Activated T-cell treated with anti-CD3 and anti-CD28 coated beads, Interleukin-2, amount 50 U/mL, for 72 hours (primary cell): ENCODE data around the gene NT5DC4. TPM values are rescaled to one million over a fixed set of nuclear protein-coding genes. Genes with fewer than 3 reads are reported as not detected.

Source experiments
- ATAC-seq, 2 donors: fragments of 150-1000 bp; cut with Tn5 transposase; replicated peaks in 1 of 2; 2 replicates each; pipeline ENCODE4 v1.10.0; 2021; ENCODE audit warnings: moderate library complexity in 2 of 2, mild to moderate bottlenecking in 1 of 2
- DNase-seq, 2 donors: peaks; one replicate each; pipeline ENCODE4 v3.0.0; 2021 to 2022; ENCODE audit warnings: mixed read lengths in 1 of 2
- H3K27ac Mint-ChIP-seq: one replicate; pipeline ENCODE4 v1.8.0; 2022; ENCODE audit warnings: mild to moderate bottlenecking, moderate library complexity, mixed read lengths
- H3K27me3 Mint-ChIP-seq: one replicate; pipeline ENCODE4 v1.8.0; 2022; ENCODE audit warnings: low read depth, mixed read lengths
- H3K36me3 Mint-ChIP-seq, 2 donors: one replicate each; pipeline ENCODE4 v1.8.0; 2022; ENCODE audit warnings: mixed read lengths in 2 of 2, mild to moderate bottlenecking in 1 of 2; ENCODE audit not compliant: insufficient read depth in 2 of 2
- H3K4me1 Mint-ChIP-seq: one replicate; pipeline ENCODE4 v1.8.0; 2022; ENCODE audit warnings: low read depth, mixed read lengths
- H3K4me3 Mint-ChIP-seq, 2 donors: one replicate each; pipeline ENCODE4 v1.8.0; 2022; ENCODE audit warnings: mild to moderate bottlenecking in 2 of 2, mixed read lengths in 2 of 2, moderate library complexity in 2 of 2
- H3K9me3 Mint-ChIP-seq, 2 donors: one replicate each; pipeline ENCODE4 v1.8.0; 2022; ENCODE audit warnings: mixed read lengths in 2 of 2
- total RNA-seq, 2 donors: library from RNA; stranded (reverse); gene quantifications; one replicate each; pipeline ENCODE4 v1.2.3, GENCODE V29; 2022

NT5DC4 gene
- total RNA-seq, 2 donors from 2014 or later, result 1.2 TPM; not detected in 1

DNA sequence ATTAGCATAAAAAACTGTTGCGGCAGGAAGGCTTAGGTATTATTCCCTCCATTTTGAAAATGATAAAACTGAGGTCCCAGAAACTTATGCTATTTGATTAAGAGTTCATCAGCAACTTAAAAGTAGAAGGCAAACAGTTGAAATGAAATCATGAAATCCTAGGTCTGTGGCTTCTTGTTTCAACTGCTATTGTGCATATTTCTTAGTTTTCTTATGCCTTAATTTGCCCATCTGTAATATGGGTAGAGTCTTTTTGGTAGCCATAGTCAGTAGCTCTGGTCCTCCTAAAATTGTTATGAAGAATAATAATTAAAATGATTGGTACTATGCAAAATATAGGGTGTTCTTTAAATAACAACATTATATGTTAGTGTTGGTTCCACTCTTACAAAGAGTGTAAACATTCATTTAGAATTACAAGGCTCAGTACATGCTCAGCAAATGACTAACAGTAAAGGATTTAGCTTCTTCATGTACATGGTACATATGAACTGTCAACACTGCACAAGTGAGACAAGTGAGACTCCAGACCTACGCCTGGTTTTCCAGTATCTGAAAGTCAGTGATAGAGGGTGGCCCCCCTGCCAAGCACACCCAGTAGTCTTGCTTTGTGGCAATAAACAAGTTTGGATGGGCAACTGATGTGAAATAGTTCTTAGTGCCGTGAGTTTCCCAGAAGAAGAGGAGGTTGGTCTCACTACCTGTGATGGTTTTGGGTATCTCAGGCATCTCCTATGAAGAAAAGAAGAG is 53.9 kb downstream of the NT5DC4 start:
- H3K4me3 Mint-ChIP-seq, result no peak overlapping the region
- H3K27ac Mint-ChIP-seq, result no peak overlapping the region
- peaks cover 6 to 8% of the 10 kb centered on the region in 2 donors for H3K9me3 Mint-ChIP-seq
- peaks cover 50% of the 10 kb centered on the region for H3K27me3 Mint-ChIP-seq
- H3K36me3 Mint-ChIP-seq, result peaks cover 0 to 4% of the 10 kb centered on the region in 2 donors
- ATAC-seq, result no peak
- no peak for DNase-seq
- peaks cover 12% of the 10 kb centered on the region for H3K4me1 Mint-ChIP-seq

DNA sequence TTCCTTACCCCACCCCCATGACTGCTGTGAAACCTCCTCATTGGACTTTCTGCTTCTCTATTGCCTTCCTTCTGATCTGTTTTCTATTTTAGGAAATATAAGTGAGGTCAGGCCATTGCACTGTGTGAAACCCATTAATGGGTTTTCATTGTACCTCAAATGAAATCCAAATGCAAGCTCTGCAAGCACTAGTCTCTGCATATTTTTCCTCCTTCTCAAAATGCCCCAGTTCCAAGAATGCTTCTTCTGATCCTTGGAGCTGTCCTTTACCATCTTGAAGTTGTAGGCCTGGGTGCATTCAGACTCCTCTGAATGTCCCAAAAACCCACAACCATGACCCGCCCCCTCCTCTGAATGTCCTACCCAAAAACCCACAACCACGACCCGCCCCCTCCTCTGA is 55.3 kb downstream of the NT5DC4 start:
- H3K27ac Mint-ChIP-seq, result no peak overlapping the region
- no peak overlapping the region for H3K4me3 Mint-ChIP-seq
- peaks cover 0 to 4% of the 10 kb centered on the region in 2 donors for H3K36me3 Mint-ChIP-seq
- H3K9me3 Mint-ChIP-seq, result peaks cover 6 to 8% of the 10 kb centered on the region in 2 donors
- peaks cover 50% of the 10 kb centered on the region for H3K27me3 Mint-ChIP-seq
- ATAC-seq (peak in 1 of 2 donors; percentile 36), DNase-seq (no peak)
- peaks cover 12% of the 10 kb centered on the region for H3K4me1 Mint-ChIP-seq

DNA sequence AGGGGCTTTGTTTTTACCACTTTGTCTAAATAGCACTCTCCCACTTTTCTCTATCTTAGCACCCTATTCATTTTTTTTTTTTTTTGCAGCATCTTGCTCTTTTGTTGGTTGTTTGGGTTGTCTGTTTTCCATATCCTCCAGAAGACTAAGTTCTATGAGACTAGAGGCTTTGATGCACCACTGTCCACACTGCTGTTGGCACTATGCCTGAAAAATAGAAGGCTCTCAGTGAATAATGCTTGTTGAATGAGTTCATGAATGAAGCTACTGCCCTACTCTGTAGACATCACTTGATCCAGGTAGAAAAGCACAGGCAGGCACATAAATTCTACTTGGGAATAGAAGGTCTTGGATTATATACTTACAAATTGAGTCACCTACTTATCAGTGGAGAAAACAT is 56.2 kb downstream of the NT5DC4 start:
- peaks cover 0 to 4% of the 10 kb centered on the region in 2 donors for H3K36me3 Mint-ChIP-seq
- H3K9me3 Mint-ChIP-seq, result peaks cover 6 to 8% of the 10 kb centered on the region in 2 donors
- peaks cover 50% of the 10 kb centered on the region for H3K27me3 Mint-ChIP-seq
- DNase-seq, result no peak
- peak in 1 of 2 donors; percentile 48 for ATAC-seq
- peak overlapping the region; percentile 76 for H3K27ac Mint-ChIP-seq
- H3K4me1 Mint-ChIP-seq, result peaks cover 12% of the 10 kb centered on the region
- peak overlapping the region in 1 of 2 donors; percentile 33 for H3K4me3 Mint-ChIP-seq

DNA sequence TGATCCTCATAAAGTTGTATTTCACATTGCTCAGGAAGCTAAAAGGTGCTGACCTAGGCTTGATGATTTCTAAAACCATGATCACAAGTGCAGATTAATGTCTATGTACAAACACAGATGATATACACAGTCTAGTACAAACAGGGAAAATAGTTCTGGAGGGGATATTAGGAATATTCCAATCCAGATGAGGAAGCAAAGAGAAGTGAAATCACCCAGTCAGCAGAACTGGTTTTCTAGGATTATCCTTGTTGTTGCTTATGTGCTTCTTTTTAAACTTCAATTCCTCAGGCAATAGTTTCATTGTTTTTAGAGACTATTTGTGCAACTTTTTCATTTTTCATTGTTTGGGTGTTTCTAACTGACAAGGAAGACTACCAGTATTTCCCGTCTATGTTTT is 58.8 kb downstream of the NT5DC4 start:
- peaks cover 26% of the 10 kb centered on the region for H3K4me1 Mint-ChIP-seq
- peaks cover 64% of the 10 kb centered on the region for H3K27me3 Mint-ChIP-seq
- no peak overlapping the region for H3K4me3 Mint-ChIP-seq
- ATAC-seq, result no peak
- no peak for DNase-seq
- H3K36me3 Mint-ChIP-seq, result peaks cover 0 to 4% of the 10 kb centered on the region in 2 donors
- peaks cover 6 to 8% of the 10 kb centered on the region in 2 donors for H3K9me3 Mint-ChIP-seq
- no peak overlapping the region for H3K27ac Mint-ChIP-seq

DNA sequence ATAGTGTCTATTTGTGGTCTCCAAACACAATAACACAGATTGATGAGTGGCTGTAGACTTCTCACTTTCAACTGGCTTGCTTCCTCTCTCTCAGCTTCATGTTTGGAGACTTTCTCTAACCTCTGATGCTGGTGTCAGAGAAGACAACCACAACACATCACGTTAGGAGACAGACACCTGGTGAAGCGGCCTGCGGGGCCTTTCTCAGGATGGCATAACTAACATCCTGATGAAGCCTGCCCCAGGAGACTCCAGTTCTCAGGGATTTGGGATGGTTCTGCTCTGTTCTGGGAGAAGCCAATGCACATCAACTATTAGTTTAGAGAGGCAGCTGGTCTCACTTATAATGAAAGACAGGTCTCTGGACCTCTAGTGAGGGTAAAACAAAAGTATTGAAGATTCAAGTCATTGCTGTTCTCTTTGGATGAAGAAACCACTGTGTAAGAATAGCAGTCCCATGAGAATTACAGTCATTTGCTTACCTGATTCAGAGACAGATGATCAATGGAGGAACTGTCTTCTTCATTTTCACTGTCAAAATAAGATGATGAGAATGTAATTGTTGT is 61.5 kb downstream of the NT5DC4 start:
- Mint-ChIP-seq H3K4me1 (peaks cover 20% of the 10 kb centered on the region), H3K9me3 (peaks cover 0 to under 1% of the 10 kb centered on the region in 2 donors), H3K36me3 (peaks cover 0 to under 1% of the 10 kb centered on the region in 2 donors), H3K4me3 (peak overlapping the region in 1 of 2 donors; percentile 7), H3K27me3 (peaks cover 49% of the 10 kb centered on the region), H3K27ac (no peak overlapping the region)
- ATAC-seq (peak; percentile 24 to 77), DNase-seq (no peak)

DNA sequence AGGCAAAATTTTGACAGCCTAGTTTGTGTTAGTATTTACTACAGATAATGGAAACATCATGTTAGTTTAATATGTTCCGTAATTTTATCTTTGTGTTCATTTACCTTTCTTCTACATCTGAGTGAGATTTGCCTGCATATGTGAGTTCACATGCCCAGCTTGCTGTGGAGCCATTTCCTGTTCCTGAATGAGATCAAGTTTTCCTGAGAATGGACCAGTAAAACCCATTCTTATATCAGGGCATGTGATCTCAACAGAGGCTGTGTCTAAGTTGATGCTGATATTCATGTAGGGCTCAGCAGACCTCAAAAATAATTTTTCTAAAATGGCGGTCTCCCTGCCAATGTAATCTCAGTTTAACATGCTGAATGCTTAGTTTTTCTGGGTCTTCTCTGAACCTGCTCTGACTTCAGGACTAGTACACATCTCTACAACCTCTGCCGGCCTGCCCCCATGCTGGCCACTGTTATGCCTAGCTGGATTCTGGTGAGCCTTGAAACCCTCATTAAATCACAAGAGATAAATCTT is 62.4 kb downstream of the NT5DC4 start:
- no peaks in the 10 kb centered on the region for H3K9me3 Mint-ChIP-seq
- H3K27ac Mint-ChIP-seq, result no peak overlapping the region
- H3K36me3 Mint-ChIP-seq, result no peaks in the 10 kb centered on the region
- no peak for ATAC-seq
- peak overlapping the region in 1 of 2 donors; percentile 23 for H3K4me3 Mint-ChIP-seq
- H3K27me3 Mint-ChIP-seq, result peaks cover 43% of the 10 kb centered on the region
- H3K4me1 Mint-ChIP-seq, result peaks cover 14% of the 10 kb centered on the region
- no peak for DNase-seq

DNA sequence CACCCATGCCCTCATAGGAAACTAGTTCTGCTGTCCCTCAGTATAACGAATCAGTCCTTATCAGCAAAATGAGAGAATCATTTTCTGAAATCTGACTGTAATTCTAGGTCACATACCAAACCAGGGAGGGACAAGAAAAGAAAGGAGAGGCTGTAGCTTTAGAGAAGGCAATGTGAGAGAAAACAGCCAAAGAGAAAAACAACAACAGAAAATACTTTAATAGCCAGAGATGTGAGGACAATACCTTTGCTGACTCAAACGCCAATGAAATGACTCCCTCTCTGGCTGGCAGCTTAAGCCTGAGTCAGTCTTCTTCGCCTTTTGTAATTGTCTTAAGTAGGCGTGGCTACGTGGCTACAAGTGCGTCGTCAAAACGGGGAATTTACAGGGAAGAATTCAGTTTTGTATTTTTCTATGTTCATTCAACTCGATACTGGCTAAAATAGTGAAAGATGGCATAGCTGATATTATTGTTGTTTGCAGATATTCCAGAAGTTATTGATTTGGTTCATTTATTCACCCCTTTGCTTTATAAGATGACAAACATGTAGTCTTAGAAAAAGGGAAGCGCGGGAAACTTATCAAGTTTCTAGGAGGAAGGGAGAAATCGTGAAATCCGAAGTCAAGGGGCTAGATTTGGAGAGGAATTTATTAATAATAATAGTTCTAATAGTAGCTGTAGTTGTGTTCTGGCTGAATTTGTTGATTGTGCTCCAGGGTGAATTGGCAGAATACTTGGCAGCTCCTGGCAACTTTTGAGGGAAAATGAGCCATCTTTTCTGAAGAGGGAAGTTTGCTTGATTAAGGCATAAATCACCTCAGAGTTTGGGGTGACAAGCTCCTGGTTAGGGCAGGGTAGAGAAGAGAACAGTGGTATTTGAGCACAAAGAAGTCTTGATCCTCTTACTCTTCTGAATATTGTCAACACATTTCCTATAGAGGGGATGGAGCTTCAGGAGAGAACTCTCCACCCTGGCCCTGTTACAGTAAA is 63.7 kb downstream of the NT5DC4 start, which contains the start of gene IL1A:
TSS of gene IL1A (minus strand) at position 295 of the 991 bp plus-strand sequence. CDS start 723 bp downstream, outside the sequence.
- peak within 1 kb of the TSS in 1 of 2 donors; percentile 23 for H3K4me3 Mint-ChIP-seq

DNA sequence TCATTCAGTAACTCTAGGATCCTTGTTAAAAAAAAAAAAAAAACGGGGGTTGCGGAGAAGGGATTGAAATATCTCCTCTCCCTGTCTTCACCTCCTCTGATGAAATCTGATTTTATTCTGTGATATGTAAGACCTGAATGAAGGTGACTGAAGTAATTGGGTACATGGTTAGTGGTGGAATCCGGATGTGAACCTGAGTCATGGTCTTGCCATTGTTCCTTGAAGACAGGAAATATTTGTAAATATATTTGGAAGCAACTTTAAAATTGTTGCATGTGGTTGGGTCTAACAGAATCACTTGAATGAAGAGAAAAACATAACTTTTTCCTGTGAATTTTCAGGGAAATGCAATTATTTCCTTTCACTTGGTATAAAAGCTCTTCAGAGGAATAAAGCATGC is 66.5 kb downstream of the NT5DC4 start:
- no peak overlapping the region for H3K4me3 Mint-ChIP-seq
- DNase-seq (no peak), ATAC-seq (no peak)
- no peak overlapping the region for H3K27ac Mint-ChIP-seq
- peaks cover 38% of the 10 kb centered on the region for H3K27me3 Mint-ChIP-seq
- H3K36me3 Mint-ChIP-seq, result no peaks in the 10 kb centered on the region
- peaks cover 14% of the 10 kb centered on the region for H3K4me1 Mint-ChIP-seq
- peaks cover 0 to 3% of the 10 kb centered on the region in 2 donors for H3K9me3 Mint-ChIP-seq

More for the DNA sequence above, 63.7 kb downstream of the NT5DC4 start, which contains the start of gene IL1A:
- H3K27me3 Mint-ChIP-seq, result peaks cover 40% of the 10 kb centered on the region
- H3K9me3 Mint-ChIP-seq, result no peaks in the 10 kb centered on the region
- DNase-seq (peak in 1 of 2 donors; percentile 12), ATAC-seq (peak; percentile 72 to 79)
- H3K36me3 Mint-ChIP-seq, result no peaks in the 10 kb centered on the region
- H3K27ac Mint-ChIP-seq, result no peak within 1 kb of the TSS
- H3K4me1 Mint-ChIP-seq, result peaks cover 14% of the 10 kb centered on the region

DNA sequence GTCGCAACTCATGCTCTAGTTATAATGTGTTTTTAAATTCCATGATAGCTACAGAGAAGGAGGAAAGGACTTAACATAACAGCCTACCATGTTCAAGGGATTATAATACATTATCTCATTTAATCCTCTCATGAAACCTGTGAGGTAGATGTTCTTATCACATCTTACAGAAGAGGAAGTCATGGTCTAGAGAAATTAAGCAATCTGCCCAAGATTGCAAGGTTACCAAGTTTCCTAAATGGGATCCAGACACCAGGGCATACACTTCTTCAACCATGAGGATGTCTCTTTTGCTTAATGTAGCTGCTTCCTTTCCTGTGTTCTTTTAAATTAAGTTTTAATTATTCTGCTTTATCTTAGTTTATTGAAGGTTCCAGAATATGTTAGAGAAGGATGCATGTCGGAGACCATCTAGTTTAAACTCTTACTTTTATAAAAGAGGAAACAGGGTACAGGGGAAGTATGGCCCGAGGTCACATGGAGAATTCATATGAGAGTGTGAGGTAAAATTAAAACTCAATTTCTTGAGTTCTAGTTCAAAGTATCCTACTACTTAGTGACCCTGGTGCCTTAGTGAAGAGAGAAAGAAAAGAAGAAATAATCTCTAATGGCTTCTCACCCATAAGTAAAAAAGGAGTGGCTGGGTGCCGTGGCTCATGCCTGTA is 67.0 kb downstream of the NT5DC4 start:
- H3K9me3 Mint-ChIP-seq, result peaks cover 0 to 3% of the 10 kb centered on the region in 2 donors
- peaks cover 33% of the 10 kb centered on the region for H3K27me3 Mint-ChIP-seq
- ATAC-seq, result no peak
- no peak overlapping the region for H3K4me3 Mint-ChIP-seq
- H3K4me1 Mint-ChIP-seq, result peaks cover 14% of the 10 kb centered on the region
- H3K27ac Mint-ChIP-seq, result no peak overlapping the region
- DNase-seq, result no peak
- H3K36me3 Mint-ChIP-seq, result no peaks in the 10 kb centered on the region

DNA sequence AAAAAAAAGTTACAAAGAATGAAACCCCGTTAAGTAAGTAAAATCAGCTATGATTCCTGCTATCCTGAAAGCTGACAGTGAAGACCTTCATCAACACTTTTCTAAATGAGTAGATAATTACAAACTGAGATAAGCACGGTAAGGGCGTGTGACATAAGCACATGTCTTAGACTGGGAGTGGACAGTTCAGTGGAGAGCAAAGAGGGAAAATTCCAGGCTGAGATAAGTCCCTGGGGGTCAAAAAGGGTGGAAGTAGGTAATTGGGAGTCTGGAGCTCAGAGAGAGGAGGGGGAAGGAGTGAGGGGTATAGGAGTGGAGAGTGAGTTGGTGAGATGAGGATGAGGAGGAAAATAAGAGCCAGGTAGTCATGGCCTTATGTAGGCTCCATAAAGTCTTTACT is 67.8 kb downstream of the NT5DC4 start:
- no peak overlapping the region for H3K4me3 Mint-ChIP-seq
- H3K4me1 Mint-ChIP-seq, result peaks cover 16% of the 10 kb centered on the region
- peaks cover 28% of the 10 kb centered on the region for H3K27me3 Mint-ChIP-seq
- no peak for DNase-seq
- no peak overlapping the region for H3K27ac Mint-ChIP-seq
- no peak for ATAC-seq
- peaks cover 4 to 5% of the 10 kb centered on the region in 2 donors for H3K36me3 Mint-ChIP-seq
- H3K9me3 Mint-ChIP-seq, result peaks cover 4 to 7% of the 10 kb centered on the region in 2 donors
